Duodenal mucosa (tissue), 2 donors: ENCODE measurements around the gene OR5L2.

ENCODE experiments used
- H3K27ac ChIP-seq: one replicate; pipeline ENCODE4 v1.7.0; 2013; ENCODE audit warnings: low read depth, low read length
- H3K27me3 ChIP-seq, 2 donors: one replicate each; pipeline ENCODE4 v1.7.0; 2013; ENCODE audit warnings: low read length in 2 of 2, control low read depth in 1 of 2; ENCODE audit not compliant: insufficient read depth in 2 of 2, control insufficient read depth in 1 of 2
- H3K36me3 ChIP-seq, 2 donors: one replicate each; pipeline ENCODE4 v1.7.0; 2013; ENCODE audit warnings: low read length in 2 of 2, control low read depth in 1 of 2; ENCODE audit not compliant: insufficient read depth in 2 of 2, control insufficient read depth in 1 of 2
- H3K4me1 ChIP-seq, 2 donors: one replicate each; pipeline ENCODE4 v1.7.0; 2013; ENCODE audit warnings: low read length in 2 of 2, control low read depth in 1 of 2; ENCODE audit not compliant: insufficient read depth in 2 of 2, control insufficient read depth in 1 of 2
- H3K4me3 ChIP-seq, 2 donors: one replicate each; pipeline ENCODE4 v1.7.0; 2013; ENCODE audit warnings: low read length in 2 of 2, low read depth in 1 of 2
- H3K9ac ChIP-seq, 2 donors: one replicate each; pipeline ENCODE4 v1.7.0; 2013; ENCODE audit warnings: low read length in 2 of 2, low read depth in 1 of 2
- H3K9me3 ChIP-seq, 2 donors: one replicate each; pipeline ENCODE4 v1.7.0; 2013; ENCODE audit warnings: low read length in 2 of 2, control low read depth in 1 of 2; ENCODE audit not compliant: control insufficient read depth in 1 of 2

The OR5L2 gene

GRCh38 chr11:55826919-55827318 is at the start of gene OR5L2:
TSS of gene OR5L2 (plus strand) at chr11:55827219. CDS start at chr11:55827219, 0 bp downstream.
- H3K4me1 ChIP-seq = no peaks in the 10 kb centered on the region
- H3K9ac ChIP-seq = no peak within 1 kb of the TSS
- H3K27me3 ChIP-seq = no peaks in the 10 kb centered on the region
- no peaks in the 10 kb centered on the region for H3K36me3 ChIP-seq
- H3K27ac ChIP-seq = no peak within 1 kb of the TSS
- H3K9me3 ChIP-seq = peaks cover 11 to 17% of the 10 kb centered on the region in 2 donors
- no peak within 1 kb of the TSS for H3K4me3 ChIP-seq

- peaks cover 9 to 13% of the 10 kb centered on the region in 2 donors for H3K9me3 ChIP-seq
- no peaks in the 10 kb centered on the region for H3K4me1 ChIP-seq
- no peak overlapping the region for H3K9ac ChIP-seq
- H3K27me3 ChIP-seq = no peaks in the 10 kb centered on the region
- H3K36me3 ChIP-seq = no peaks in the 10 kb centered on the region
- H3K4me3 ChIP-seq = no peak overlapping the region
- H3K27ac ChIP-seq = no peak overlapping the region
Observed at GRCh38 chr11:55791606-55792005, 35.4 kb upstream of the OR5L2 start.

GRCh38 chr11:55793321-55793720 is 33.7 kb upstream of the OR5L2 start:
- H3K36me3 ChIP-seq = no peaks in the 10 kb centered on the region
- H3K27ac ChIP-seq = no peak overlapping the region
- H3K27me3 ChIP-seq = no peaks in the 10 kb centered on the region
- no peak overlapping the region for H3K4me3 ChIP-seq
- peaks cover 9 to 10% of the 10 kb centered on the region in 2 donors for H3K9me3 ChIP-seq
- no peaks in the 10 kb centered on the region for H3K4me1 ChIP-seq
- no peak overlapping the region for H3K9ac ChIP-seq

GRCh38 chr11:55795256-55795655 is 31.8 kb upstream of the OR5L2 start, which contains the start of gene OR5D14:
TSS of gene OR5D14 (plus strand) at chr11:55795556. CDS start at chr11:55795556, 0 bp downstream.
- Histone ChIP-seq H3K9ac (no peak within 1 kb of the TSS), H3K36me3 (no peaks in the 10 kb centered on the region), H3K4me1 (no peaks in the 10 kb centered on the region), H3K27ac (no peak within 1 kb of the TSS), H3K4me3 (no peak within 1 kb of the TSS), H3K9me3 (peaks cover 9% of the 10 kb centered on the region in 2 donors), H3K27me3 (no peaks in the 10 kb centered on the region)

- Histone ChIP-seq H3K27me3 (no peaks in the 10 kb centered on the region), H3K4me1 (no peaks in the 10 kb centered on the region), H3K27ac (no peak overlapping the region), H3K9me3 (peaks cover 10 to 27% of the 10 kb centered on the region in 2 donors), H3K9ac (no peak overlapping the region), H3K36me3 (no peaks in the 10 kb centered on the region), H3K4me3 (no peak overlapping the region)
Observed at GRCh38 chr11:55806248-55806647, 20.8 kb upstream of the OR5L2 start.

- Histone ChIP-seq H3K27me3 (no peaks in the 10 kb centered on the region), H3K4me1 (no peaks in the 10 kb centered on the region), H3K4me3 (no peak within 1 kb of the TSS), H3K9ac (no peak within 1 kb of the TSS), H3K36me3 (no peaks in the 10 kb centered on the region), H3K9me3 (peaks cover 16 to 25% of the 10 kb centered on the region in 2 donors), H3K27ac (no peak within 1 kb of the TSS)
Observed at GRCh38 chr11:55811067-55811466, 16.0 kb upstream of the OR5L2 start, which contains the start of gene OR5L1. TSS of gene OR5L1 (plus strand) at chr11:55811367. CDS start at chr11:55811467, 100 bp downstream.

GRCh38 chr11:55819330-55819729 is 7.7 kb upstream of the OR5L2 start, which contains the start of gene OR5D18:
TSS of gene OR5D18 (plus strand) at chr11:55819630. CDS start at chr11:55819630, 0 bp downstream.
- H3K9me3 ChIP-seq = peaks cover 11 to 14% of the 10 kb centered on the region in 2 donors
- H3K27me3 ChIP-seq = no peaks in the 10 kb centered on the region
- H3K9ac ChIP-seq = no peak within 1 kb of the TSS
- H3K36me3 ChIP-seq = no peaks in the 10 kb centered on the region
- no peak within 1 kb of the TSS for H3K4me3 ChIP-seq
- no peak within 1 kb of the TSS for H3K27ac ChIP-seq
- no peaks in the 10 kb centered on the region for H3K4me1 ChIP-seq

- no peak within 1 kb of the TSS for H3K27ac ChIP-seq
- H3K9ac ChIP-seq = no peak within 1 kb of the TSS
- H3K27me3 ChIP-seq = no peaks in the 10 kb centered on the region
- H3K4me3 ChIP-seq = no peak within 1 kb of the TSS
- no peaks in the 10 kb centered on the region for H3K36me3 ChIP-seq
- H3K9me3 ChIP-seq = peaks cover 6 to 9% of the 10 kb centered on the region in 2 donors
- no peaks in the 10 kb centered on the region for H3K4me1 ChIP-seq
Observed at GRCh38 chr11:55838452-55838851, 11.4 kb downstream of the OR5L2 start, which contains the start of gene OR5D16. TSS of gene OR5D16 (plus strand) at chr11:55838752. CDS start at chr11:55838752, 0 bp downstream.

- Histone ChIP-seq H3K4me1 (no peaks in the 10 kb centered on the region), H3K4me3 (no peak overlapping the region), H3K27ac (no peak overlapping the region), H3K36me3 (no peaks in the 10 kb centered on the region), H3K9me3 (peaks cover 0 to 5% of the 10 kb centered on the region in 2 donors), H3K27me3 (no peaks in the 10 kb centered on the region), H3K9ac (no peak overlapping the region)
Observed at GRCh38 chr11:55847453-55847852, 20.4 kb downstream of the OR5L2 start.

GRCh38 chr11:55849037-55849436 is 22.0 kb downstream of the OR5L2 start:
- no peaks in the 10 kb centered on the region for H3K27me3 ChIP-seq
- H3K4me1 ChIP-seq = no peaks in the 10 kb centered on the region
- H3K4me3 ChIP-seq = no peak overlapping the region
- H3K9ac ChIP-seq = no peak overlapping the region
- peaks cover 0 to 5% of the 10 kb centered on the region in 2 donors for H3K9me3 ChIP-seq
- no peaks in the 10 kb centered on the region for H3K36me3 ChIP-seq
- H3K27ac ChIP-seq = no peak overlapping the region
